ENCODE measurements around the gene TMPRSS7.

- no peak for TF ChIP-seq ZNF138 (CRISPR knock-in tag; conservative IDR thresholded peaks at IDR 0.05)
- no peak for TF ChIP-seq SMAD3 (CRISPR knock-in tag; IDR thresholded peaks at IDR 0.05; ENCODE audit: borderline replicate concordance)
- TF ChIP-seq CTCF (IDR thresholded peaks at IDR 0.05): no peak
- no peak for TF ChIP-seq ZNF425 (CRISPR knock-in tag; conservative IDR thresholded peaks at IDR 0.05)
- TF ChIP-seq CREB1 (CRISPR knock-in tag; IDR thresholded peaks at IDR 0.05): no peak
- TF ChIP-seq TEAD4 (CRISPR knock-in tag; IDR thresholded peaks at IDR 0.05): no peak
- TF ChIP-seq ZBTB21 (CRISPR knock-in tag; IDR thresholded peaks at IDR 0.05; ENCODE audit: borderline replicate concordance): no peak
- no peak for TF ChIP-seq FOXJ3 (CRISPR knock-in tag; IDR thresholded peaks at IDR 0.05; ENCODE audit: borderline replicate concordance)
Observed at GRCh38 chr3:112096176-112096575, 61.6 kb downstream of the TMPRSS7 start.
